NCI-H2107 treated with DMSO at 0.1 percent for 48 hours (cell line): ENCODE results near the gene EMC10.

ENCODE experiments used
- DNase-seq: peaks from one replicate; lab custom pipeline; 2025; ENCODE audit not compliant: unreplicated experiment; lab: John Stamatoyannopoulos, UW

Gene EMC10

GRCh38 chr19:50495020-50495531 is 18.8 kb downstream of the EMC10 start:
- no peak for DNase-seq

- DNase-seq, result no peak
These were observed 20.1 kb downstream of the EMC10 start for GRCh38 chr19:50496189-50497021.

GRCh38 chr19:50497022-50497405 is 20.7 kb downstream of the EMC10 start:
- no peak for DNase-seq

DNA sequence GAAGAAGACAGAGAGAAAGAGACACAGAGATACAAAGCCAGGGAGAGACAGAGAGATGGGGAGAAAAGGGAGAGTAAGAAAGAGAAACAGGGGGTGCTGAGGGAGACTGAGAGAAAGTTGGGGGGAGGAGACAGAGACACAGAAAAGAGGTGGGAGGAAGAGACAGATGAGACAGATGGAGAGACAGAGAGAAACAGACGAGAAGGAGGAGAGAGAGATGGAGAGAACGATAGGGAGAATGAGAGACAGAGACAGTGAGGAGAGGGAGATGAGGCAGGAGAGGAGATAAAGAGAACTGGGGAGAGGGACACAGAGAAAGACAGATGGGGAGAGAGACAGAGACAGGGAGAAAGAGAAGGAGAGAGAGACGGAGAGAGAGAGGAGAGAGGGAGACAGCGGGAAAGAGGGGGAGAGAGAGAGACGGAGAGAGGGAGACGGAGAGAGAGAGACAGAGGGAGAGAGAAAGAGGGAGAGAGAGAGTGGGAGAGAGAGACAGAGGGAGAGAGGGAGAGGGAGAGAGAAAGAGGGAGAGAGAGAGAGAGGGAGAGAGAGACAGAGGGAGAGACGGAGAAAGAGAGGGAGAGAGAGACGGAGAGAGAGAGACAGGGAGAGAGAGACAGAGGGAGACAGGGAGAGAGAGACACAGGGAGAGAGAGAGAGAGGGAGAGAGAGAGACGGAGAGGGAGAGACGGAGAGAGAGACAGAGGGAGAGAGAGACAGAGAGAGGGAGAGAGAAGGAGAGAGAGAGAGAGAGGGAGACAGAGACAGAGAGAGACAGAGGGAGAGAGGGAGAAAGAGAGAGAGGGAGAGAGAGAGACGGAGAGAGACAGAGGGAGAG is 22.1 kb downstream of the EMC10 start:
- no peak for DNase-seq

DNA sequence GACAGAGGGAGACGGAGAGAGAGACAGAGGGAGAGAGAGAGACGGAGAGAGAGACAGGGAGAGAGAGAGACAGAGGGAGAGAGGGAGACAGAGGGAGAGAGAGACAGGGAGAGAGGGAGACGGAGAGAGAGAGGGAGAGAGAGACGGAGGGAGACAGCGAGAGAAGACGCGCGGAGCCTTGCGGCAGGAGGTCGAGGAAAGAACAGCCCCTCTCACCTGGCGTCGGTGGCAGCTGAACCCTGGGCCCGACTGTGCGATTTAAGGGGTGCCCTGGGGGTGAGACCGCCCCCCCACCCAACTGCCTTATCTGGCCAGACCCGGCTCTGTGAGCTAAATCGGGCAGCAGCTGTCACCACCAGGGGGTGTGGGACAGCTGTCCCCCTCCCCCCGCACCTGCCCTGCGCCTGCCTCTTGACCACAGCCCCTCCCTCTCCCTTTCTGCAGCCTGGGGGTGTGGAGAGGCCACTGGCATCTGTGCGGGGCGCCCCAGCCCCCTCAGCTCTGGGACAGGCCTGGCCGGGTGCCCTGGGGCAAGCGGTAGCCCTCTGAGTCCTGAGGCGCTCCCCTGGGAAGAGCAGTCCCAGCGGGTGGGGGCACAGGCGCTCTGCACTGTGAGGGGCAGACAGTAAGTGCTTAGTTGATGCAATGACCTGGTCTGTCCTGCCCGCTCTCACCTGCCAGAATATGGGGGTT is 23.9 kb downstream of the EMC10 start:
- peak; percentile 11 for DNase-seq

- DNase-seq, result no peak
These were observed 24.4 kb downstream of the EMC10 start for GRCh38 chr19:50500753-50501151.

DNA sequence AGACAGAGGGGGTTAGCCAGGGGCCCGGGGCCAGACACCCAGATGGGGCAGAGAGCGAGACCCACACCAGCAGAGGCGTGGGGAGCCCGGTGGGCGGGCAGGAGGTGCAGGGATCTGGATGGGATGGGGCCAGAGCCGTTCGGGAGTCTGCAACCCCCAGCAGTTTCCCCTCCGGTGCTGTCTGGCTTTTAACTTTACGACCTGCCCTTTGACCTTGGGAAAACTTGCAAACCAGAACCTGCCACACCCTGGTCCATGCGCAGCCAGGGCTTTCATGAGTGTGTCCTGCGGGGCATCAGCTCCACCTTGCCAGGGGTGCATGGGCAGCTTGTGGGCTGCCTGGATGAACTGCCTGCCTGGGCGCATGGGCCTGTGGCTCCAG is 24.9 kb downstream of the EMC10 start:
- no peak for DNase-seq

DNA sequence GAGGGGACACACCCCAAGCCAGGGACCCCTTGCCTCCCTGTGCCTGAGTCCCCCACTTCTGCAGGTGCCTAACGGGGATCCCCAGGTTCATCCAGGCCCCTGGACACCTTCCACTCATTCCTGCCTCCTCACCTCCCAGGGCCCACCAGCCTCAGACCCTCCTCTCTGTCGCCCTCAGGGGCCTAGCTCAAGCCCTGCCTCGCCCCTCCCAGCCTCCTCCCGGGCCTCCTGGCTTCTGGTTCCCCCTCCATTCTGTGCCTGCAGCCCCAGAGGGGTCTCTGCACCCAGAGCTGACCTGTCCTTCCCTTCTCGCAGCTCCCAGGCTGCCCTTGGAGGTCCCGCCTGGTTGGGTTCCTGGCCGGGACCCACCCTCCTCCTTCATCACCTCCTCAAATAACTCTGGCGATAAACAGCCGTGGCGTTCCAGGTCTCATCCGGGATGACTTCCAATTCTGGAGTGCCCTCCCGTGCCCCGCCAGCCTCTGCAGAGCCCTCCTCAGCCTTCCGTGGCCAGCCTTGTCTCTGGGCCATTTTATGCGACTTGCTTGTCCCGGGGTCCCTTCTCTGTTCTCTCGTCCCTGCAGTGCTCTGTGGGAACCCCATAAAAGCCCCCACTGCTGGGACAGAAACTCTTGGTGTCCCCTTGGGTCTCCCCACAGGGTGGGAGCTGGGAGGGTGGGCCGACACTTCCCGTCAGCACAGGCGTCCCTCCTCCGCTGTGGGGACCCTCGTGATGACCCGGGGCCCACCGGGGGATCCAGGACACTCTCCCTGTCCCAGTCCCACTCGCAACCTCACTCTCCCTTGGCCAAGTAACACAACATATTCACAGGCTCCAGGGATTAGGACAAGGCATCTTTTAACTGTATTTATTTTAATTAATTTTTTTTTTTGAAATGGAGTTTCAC is 25.5 kb downstream of the EMC10 start:
- DNase-seq, result no peak

DNA sequence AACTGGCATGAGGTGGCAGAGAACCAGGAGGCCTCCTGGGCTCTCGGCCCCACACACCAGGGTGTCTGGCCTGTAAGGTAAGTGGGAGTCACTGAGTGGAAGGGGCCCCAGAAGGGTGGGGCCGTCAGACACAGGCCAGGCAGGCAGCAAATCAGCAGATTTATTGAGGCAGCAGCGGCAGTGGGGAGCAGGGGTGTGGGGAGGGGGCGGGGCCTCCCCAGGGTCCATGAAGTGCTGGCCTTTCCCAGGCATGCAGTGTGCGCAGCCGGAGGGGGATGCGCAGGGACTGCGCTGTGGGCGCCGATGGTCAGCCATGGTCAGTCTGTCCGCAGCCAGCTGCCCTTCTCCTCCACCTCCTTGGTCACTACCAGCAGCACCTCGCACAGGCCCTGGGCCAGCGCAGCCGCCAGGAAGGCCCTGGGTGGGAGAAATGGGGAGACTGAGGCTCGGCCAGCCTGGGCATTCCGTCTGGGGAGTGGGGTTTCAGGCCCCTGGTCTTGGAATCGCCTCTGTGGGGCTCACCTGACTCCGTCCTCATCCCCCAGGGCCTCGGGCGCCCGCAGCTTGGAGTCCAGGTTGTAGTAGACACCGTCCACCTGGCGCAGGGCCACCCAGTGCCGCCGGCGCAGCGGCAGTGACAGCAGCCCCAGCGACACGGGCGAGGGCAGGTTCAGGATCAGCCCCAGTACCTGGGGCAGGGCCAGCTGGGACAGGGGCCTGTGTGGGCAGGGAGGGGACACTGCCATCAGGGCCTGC is 29.7 kb downstream of the EMC10 start:
- DNase-seq, result no peak

DNA sequence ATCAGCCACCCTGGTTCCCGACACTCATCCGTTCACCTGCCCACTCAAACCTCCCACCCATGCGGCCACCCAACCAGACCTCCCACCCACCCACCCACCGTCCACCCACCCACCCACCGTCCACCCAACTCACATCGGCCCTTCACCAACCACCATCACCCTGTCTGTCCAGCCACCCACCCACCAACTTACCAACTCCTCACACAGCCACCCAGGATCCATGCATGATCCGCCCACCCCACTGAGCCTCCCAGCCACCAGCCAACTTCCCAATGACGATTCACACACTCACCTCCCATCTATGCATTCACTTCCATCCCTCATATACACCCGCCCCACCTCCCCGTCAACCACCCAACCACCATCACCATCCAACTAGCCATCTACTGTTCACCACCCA is 30.4 kb downstream of the EMC10 start:
- no peak for DNase-seq

DNA sequence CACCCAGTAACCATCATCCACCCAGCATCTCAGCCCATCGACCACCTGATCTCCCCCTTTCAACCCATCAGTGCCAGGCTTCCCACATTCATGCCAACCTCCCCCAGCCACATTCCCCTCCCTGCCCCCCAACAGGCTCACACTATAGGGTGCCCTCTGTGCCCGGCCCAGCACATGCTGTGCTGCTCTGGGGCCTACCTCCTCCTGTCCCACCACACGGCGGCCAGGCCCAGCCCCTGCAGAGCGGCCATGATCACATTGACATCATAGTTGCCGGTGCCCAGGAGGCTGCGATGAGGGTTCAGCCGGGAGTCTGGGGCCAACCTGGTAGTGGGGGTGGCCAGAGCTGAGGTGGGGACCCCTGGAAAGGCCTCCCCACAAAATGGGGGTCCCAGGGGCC is 31.1 kb downstream of the EMC10 start:
- no peak for DNase-seq

- no peak for DNase-seq
These were observed 32.5 kb downstream of the EMC10 start for GRCh38 chr19:50508843-50509190.

DNA sequence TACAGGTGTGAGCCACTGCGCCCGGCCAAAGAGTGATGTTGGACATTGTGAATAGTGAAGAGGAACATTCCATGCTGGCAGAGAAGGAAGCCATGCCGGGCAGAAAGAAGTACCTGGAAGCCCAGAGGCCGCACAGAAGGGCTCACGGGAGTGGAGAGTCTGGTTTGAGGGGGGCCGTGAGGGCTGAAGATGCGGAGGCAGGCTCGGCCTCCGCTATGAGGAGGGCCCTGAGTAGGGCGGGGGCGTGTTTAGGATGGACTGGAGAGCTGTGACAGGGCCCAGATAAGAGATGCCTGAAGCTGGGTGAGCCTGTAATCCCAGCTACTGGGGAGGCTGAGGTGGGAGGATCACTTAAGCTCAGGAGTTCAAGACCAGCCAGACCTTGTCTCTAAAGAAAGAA is 33.1 kb downstream of the EMC10 start:
- DNase-seq, result no peak

- DNase-seq, result no peak
These were observed 33.9 kb downstream of the EMC10 start for GRCh38 chr19:50510121-50510670.

GRCh38 chr19:50510700-50511068 is 34.4 kb downstream of the EMC10 start:
- peak; percentile 45 for DNase-seq

DNA sequence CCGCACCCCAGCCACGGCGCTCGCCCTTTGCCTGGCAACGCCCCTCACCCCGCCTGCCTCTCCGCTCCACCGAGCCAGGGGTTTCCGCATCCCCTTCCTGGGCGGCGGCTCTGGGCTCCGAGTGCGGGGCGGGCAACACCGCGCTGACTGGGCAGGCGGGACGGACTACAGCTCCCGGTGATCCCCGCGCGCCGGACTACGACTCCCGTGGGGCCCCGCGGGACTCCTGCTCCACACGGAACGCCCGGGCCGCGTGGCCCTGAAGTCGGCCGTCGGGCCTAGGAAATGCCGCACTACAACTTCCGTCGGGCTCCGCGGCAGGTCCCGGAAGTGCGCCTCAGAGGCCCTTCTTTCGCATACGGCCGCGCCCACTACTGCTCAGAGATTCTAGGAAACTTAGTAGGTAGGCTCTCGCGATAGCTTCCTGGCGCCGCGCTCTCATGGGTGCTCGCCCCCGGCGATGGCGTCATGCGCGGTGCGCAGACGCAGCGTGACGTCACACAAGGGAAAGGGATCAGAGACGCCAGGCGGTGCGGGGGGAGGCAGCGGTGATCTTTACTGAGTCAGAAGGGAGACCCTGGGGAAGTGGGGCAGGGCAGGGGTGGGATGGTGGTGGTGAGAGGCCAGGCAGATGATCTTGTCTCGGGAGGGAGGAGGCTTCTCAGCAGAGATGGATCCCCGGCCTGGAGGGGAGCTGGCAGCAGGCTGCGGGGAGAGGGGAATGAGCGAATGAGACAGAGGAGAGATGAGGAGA is 34.9 kb downstream of the EMC10 start, which contains the start of gene JOSD2:
TSS of gene JOSD2 (minus strand) at position 123 of the 754 bp plus-strand sequence. CDS start 760 bp downstream, outside the sequence.
- DNase-seq, result peak; percentile 95

DNA sequence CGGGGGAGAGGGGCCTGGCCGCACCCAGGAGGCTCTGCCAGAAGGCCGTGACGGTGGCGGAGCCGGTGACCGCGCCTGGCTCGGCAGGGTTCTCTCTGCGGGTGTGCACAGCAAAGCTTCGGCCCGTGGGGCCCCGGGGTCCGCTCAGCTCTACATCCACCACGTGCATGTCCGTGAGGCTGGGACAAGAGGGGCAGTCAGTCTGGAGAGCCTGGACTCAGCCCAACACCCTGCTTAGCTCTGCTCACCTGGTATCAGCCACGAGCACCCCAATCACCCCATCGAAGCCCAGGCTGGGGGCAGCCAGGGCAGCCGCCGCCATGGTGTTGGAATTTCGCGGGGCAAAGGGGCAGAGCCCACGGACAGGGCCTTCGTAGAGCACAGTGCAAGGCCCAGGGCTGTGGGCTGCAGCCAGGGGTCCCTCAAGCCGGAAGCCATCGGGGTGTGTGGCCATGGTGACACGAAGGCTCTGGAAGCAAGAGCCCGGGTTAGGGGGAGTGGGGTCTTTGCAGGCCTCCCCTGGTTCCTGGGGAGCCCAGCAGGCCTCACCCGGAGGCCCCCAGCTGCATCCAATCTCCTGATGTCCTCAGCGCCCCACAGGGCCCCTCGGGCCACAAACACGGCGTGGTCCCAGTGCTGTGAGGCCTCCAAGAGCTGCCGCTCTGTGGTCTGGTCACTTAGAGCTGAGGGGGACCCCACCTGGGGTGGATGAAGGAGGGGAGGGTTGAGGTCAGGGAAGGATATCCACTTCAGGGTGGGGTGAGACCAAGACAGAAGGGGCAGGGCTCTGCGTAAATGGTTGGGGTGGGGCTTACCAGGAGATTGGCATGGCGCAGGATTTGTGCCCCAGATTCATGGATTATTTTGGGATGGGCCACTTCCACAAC is 36.0 kb downstream of the EMC10 start:
- no peak for DNase-seq
